Stimulated activated CD4-positive, alpha-beta T cell treated with anti-CD3 and anti-CD28 coated beads, Interleukin-12 subunit alpha, Interleukin-12 subunit beta, amount 100 ng/mL, for 48 hours (primary cell): ENCODE data around the gene FLII.
A peak's percentile ranks its signal among the peaks of the same experiment; 100 is the strongest.
"Not testable (repeated sequence)": the region's sequence is repeated elsewhere in the genome, so short reads cannot be mapped to it uniquely, and the experiment has no call there.

Experiments used
- DNase-seq, 3 donors: peaks; one replicate each; pipeline ENCODE4 v3.0.0-alpha.2; 2020; ENCODE audit warnings: low read depth in 2 of 3, low spot score in 1 of 3

The FLII gene

DNA sequence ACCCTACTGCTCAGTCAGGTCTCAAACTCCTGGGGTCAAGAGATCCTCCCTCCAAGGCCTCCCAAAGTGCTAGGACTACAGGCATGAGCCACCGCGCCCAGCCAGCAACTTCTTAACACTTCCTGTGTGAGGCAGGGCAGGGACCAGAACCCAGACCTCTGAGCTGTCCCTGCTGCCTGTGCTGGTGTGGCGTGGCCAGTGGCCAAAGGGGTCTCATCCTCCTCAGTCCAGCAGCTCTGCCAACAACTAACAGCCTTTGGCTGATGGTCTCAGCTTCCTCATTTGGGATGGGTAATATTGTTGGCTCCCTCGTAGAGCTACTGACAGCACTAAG, 34.5 kb downstream of the FLII start:
- DNase-seq = no peak

DNA sequence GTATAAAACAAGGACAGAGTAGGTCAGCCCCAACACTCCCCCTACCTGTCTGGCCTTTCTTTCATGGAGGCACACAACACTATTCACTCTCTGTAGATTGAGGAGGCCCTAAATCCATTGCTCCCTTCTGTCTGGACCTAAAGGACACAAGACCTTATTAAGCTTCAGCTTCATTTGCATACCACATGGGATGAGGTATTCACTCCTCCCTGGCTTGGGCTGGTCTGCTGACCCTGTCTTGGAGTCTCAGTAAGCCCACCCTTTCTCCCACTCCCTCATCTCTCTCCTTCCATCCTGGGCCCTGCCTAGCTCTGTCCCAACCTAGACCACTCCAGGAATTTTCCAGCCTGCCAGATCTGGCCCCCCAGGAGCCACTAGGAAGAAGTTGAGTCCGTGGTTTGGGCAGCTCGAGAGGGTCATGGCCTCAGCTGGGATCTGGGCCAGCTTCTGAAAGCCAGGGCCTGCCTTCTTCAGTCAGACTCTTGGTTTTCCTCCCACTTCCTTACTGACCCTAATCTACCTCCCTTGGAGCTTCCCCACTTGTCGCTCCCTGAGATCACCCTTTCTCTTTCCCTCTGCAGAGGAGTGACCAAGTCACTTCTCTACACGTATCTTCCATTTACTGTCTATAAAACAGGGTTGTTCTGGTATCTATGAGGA, 39.7 kb downstream of the FLII start:
- no peak for DNase-seq

DNA sequence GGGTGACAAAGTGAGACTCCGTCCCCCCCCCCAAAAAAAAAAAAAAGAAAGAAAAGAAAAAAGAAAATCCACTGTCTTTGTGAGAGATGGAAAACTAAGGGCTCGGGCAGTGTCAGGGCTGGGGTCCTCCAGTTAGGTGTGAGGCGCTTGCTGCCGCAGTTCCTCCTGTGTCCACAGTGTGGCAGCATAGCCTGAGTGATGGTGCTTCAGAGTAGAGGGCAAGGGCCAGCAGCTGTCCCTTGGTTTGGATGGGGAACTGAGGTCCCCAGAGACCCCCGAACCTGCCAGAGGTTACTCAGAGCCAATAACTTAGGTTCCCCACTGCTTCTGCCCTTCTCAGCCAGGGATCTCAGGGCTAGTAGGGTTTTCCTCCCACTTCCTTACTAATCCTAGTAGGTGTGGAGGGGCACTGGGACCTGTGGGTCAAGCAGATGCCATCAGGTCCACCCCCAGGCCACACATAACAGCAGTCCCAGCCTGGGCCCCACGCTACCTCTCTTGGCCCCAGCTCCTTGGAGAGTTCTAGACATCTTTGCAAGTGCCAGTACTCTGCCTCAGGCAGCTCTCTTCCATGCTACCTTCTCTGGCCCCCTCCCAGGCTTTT, 41.0 kb downstream of the FLII start:
- DNase-seq = peak; percentile 61 to 79 (median 67)

DNA sequence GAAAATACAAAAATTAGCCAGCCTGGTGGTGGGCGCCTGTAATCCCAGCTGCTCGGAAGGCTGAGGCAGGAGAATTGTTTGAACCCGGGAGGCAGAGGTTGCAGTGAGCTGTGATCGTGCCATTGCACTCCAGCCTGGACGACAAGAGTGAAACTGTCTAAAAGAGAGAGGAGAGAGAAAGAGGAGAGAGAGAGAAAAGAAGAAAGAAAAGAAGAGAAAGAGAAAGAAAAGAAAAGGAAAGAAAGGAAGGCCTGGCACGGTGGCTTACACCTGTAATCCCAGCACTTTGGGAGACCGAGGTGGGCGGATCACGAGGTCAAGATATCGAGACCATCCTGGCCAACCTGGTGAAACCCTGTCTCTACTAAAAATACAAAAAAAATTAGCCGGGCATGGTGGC, 41.6 kb downstream of the FLII start:
- not testable (repeated sequence) for DNase-seq

DNA sequence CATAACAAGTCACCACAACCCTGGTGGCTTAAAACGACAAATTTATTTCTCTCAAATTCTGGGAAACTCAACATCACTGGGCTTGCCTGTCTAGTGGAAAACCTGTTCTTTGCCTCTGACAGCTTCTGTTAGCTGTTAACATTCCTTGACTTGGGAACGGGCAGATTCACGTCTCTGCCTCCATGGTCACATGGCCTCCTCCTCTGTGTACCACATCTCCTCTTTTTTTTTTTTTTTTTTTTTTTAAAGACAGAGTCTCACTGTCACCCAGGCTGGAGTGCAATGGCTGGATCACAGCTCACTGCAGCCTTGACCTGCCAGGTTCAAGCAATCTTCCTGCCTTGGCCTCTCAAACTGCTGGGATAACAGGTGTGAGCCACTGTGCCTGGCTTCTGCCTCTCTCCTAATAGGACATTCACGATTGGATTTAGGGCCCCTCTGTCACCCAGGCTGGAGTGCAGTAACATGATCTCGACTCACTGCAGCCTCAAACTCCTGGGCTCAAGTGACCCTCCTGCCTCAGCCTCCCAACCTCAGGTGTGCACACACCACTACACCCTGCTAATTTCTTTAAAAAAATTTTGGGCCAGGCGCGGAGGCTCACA, 44.8 kb downstream of the FLII start:
- DNase-seq = no peak

DNA sequence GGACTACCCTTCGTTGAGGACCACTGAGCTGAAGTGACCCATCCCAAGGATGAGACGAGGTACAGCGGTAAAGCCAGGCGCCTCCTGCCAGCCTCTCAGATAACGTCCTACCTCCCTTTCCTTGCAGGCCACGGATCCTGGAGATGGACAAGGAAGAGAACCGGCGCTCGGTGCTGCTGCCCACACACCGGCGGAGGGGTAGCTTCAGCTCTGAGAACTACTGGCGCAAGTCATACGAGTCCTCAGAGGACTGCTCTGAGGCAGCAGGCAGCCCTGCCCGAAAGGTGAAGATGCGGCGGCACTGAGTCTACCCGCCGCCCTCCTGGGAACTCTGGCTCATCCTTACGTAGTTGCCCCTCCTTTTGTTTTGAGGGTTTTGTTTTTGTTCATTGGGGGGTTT, 50.4 kb downstream of the FLII start:
- DNase-seq = no peak

DNA sequence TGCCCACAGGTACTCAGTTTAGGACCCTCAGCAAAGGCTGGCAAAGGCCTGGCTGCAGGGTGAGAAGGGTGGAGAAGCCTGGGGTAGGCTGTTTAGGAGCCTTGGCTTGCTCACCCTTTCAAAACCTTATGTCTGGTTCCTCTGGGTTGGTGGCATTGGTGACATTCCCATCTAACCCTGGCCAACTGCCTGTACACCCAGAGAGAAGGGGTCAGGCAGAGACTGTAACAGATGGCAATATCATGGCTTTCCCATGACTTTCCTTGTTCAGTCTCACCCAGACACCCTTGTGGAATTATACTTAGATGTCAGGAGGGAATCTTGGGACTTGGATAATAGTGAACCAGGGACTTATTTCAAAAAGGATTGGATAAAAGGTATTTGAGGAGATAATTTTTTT, 51.6 kb downstream of the FLII start:
- DNase-seq = no peak

DNA sequence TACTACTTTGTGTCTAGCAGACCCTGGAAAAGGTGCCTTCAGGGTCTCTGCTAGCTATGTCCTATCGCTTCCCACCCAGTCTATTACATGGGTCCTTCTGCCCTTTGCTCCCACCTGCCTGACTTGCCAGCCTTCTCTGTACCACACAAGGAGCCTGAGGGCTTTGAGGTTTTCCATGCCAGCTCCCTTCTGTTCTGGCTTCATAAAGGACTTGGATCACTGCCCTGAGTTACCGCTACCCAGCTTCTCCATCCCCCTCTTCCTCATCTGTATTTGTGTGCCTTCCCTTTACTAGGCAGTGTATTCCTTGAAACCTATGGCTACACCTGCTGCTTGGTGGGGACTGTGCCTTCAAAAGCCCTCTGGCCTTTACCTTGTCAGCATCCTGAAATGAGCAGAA, 52.7 kb downstream of the FLII start:
- no peak for DNase-seq

DNA sequence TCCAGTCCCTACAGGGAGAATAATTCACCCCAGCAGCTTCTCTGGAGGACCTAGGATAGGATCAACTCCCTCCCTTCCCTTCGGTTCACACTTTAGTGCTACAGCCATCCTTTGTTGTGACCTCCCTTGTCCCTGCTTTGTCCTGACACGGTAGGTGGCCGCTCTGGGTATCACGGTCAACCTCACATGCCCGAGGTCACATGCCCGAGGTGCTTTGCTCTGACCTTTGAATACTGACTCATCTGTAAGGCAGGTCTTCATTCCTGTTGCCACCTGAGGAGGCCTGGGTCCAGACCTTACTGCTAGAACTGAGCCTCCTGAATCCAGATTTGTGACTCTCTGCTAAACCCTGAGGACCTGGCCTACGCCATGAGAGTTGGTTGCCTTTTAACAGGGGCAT, 55.2 kb downstream of the FLII start:
- no peak for DNase-seq

DNA sequence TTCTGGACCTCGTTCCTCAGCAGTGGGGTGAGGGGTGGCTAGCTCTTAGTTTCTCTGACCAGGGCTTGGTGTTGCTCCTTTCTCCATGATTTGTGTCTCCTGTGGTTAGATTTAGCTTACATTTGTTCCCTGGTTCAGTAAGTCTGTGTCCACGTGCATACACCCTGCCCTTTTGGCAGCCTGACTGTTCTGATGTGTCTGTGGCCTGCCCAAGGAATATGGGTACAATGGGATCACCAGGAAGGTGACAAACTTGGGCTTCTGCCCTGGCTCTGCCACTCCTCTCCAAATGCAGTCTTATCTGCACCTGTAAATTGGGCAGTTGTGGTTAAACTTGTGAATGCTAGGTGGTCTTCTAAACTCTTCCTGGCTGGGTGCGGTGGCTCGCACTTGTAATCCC, 57.4 kb downstream of the FLII start:
- DNase-seq = no peak

DNA sequence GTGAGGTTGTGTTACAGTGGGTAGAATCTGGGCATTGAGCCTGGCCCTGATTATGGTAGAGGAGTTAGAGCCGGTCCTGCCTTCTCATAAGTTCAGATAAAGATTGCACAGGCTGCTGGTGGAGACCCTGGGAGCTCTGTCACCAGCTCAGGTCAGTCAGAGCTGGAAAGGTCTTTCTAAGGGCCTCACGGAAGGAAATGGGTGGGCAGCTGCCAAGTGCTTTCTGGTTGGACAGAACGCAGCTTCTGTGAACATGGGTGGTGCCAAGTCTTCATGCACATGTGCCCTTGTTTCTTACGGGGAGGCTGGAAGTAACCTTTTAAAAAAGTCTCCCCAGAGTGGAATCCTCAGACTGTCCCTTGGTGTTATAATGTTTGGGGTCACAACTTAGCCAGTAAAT, 60.0 kb downstream of the FLII start:
- DNase-seq = no peak

DNA sequence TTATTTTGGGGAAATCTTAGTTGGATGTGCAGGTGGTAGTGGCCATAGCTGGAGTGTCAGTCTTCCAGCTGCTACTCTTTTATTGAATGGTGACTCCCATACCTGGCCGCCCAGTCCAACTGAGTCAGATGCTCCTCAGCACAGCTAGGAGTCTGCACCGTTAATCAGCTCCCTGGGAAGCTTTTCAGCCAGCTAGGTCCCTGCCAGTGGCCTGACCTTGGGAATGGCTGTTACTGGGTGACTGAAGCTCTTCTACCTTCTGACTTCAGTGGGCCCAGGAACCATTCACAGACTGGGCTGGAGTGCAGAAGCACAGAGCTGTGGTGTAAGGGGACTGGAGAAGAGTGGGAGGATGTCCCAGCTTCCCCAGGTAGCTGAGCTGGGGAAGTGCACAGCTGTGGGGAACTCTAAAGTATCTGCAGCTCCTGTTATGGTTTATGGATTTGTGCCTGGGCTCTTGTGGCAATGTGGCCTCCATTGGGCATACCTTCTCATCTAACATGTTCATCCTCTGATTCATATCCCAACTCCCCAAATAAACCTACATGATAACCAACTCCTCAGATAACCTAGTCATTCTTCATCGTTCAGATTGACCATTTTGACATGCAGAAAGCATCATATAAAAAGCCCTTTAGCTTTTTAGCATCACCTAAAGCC, 60.9 kb downstream of the FLII start:
- no peak for DNase-seq

DNA sequence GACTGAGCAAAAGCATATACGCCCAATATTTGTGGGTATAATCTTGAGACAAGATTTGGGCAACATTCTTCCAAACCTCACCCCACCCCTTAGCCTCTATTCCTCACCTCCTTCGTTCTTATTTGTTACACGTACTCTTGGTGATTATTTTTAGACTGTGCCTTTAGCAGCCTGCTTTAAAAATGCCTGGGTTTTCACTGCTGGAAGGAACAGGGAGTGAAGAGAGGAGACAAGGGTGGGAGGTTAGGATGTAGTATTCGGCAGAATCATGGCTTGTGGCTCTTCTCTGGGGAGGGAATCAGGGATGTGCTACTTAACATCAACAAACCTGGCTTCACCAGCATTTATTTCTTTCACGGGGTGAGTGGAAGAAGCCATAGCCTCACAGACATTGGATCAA, 63.3 kb downstream of the FLII start:
- no peak for DNase-seq
